ENCODE measurements around the gene BATF2. TPM values are rescaled to one million over a fixed set of nuclear protein-coding genes. Genes with fewer than 3 reads are reported as not detected.
A peak's percentile ranks its signal among the peaks of the same experiment; 100 is the strongest.
"Not testable (repeated sequence)": the region's sequence is repeated elsewhere in the genome, so short reads cannot be mapped to it uniquely, and the experiment has no call there.

BATF2 gene
- total and polyA plus RNA-seq, 9 of the 15 experiments (the other 6 are each of a cell fraction or from before 2014, with no cell fraction given) = 1.7 to 8.9 (median 6.4) TPM

DNA sequence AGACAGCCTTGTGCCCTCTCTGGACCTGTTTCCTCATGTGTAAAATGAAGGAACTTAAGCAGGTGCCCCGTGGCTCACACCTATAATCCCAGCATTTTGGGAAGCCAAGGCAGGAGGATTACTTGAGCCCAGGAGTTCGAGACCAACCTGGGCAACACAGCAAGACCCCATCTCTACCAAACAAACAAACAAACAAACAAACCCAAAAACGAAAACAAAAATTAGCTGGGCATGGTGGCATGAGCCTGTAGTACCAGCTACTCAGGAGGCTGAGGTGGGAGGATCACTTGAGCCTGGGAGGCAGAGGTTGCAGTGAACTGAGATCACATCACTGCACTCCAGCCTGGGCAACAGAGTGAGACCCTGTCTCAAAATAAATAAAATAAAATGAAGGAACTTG is 7.2 kb upstream of the BATF2 start:
- H3K27me3 ChIP-seq (ENCODE audit: control insufficient read depth in 2 of 2, insufficient read depth in 2 of 2, low read length in 2 of 2); ATAC-seq; H3K27ac ChIP-seq (ENCODE audit: extremely low read depth, low read depth, low read length); H3K9me3 ChIP-seq (replicated peaks; ENCODE audit: control insufficient read depth, insufficient read depth, low read depth, low read length); DNase-seq (ENCODE audit: extremely low read depth in 1 of 4, low spot score in 3 of 4); BruUV-seq (replicated peaks); CTCF ChIA-PET (ENCODE audit: low intra/inter-chr PET ratio); H4K20me1 ChIP-seq (replicated peaks; ENCODE audit: control insufficient read depth, insufficient read depth, low read length); H2AFZ ChIP-seq (ENCODE audit: low read depth, low read length); H3K4me2 ChIP-seq (ENCODE audit: insufficient read depth, low read length); H3K36me3 ChIP-seq (ENCODE audit: control insufficient read depth, insufficient read depth, low read length); H3K4me1 ChIP-seq (replicated peaks in 1 of 2; ENCODE audit: control insufficient read depth in 2 of 2, insufficient read depth in 2 of 2, low read length in 2 of 2); H3K9me1 ChIP-seq (ENCODE audit: control insufficient read depth, insufficient read depth, low read length); FAIRE-seq; H3K4me3 ChIP-seq; intact Hi-C loops (cut with micrococcal nuclease); H3K79me2 ChIP-seq (ENCODE audit: control insufficient read depth, insufficient read depth, low read length); in situ Hi-C loops (cut with MboI); H3K9ac ChIP-seq (ENCODE audit: insufficient read depth in 1 of 2, low read depth in 2 of 2, low read length in 2 of 2): not testable (repeated sequence)
- WGBS (ENCODE audit: insufficient coverage, low coverage, missing lambda C conversion rate) = 7% methylated on average over 3 of the region's 3 CpGs
- POLR2A ChIA-PET = interaction anchor here (0.7 kb wide), 1 partner anchor 153 kb away, joined by 4 read pairs; no protein-coding TSS in a partner anchor
- peak; percentile 57 for TF ChIP-seq ZNF121 (CRISPR knock-in tag; conservative IDR thresholded peaks at IDR 0.05)

DNA sequence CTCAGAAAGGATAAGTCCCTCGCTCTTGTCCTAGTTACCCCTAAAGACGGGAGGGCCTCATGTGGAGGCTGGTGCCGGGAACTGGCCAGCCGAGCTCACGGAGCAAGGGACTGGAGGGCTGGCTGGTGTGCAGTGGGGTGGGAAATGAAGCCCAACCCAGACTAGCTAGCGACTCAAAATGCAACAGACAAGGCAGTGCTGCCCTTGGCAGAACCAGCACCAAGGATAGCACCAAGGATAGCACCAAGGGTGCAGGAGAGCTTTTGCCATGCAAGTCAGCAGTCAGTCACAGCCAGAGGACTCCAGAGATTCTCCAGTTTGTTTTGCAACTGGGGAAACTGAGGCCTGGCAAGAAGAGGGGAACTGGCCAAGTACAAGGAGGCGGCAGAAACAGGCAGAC is 6.5 kb upstream of the BATF2 start:
- no peak for FAIRE-seq
- TF ChIP-seq, protein P1, sequence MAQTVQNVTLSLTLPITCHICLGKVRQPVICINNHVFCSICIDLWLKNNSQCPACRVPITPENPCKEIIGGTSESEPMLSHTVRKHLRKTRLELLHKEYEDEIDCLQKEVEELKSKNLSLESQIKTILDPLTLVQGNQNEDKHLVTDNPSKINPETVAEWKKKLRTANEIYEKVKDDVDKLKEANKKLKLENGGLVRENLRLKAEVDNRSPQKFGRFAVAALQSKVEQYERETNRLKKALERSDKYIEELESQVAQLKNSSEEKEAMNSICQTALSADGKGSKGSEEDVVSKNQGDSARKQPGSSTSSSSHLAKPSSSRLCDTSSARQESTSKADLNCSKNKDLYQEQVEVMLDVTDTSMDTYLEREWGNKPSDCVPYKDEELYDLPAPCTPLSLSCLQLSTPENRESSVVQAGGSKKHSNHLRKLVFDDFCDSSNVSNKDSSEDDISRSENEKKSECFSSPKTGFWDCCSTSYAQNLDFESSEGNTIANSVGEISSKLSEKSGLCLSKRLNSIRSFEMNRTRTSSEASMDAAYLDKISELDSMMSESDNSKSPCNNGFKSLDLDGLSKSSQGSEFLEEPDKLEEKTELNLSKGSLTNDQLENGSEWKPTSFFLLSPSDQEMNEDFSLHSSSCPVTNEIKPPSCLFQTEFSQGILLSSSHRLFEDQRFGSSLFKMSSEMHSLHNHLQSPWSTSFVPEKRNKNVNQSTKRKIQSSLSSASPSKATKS (CRISPR knock-in tag; IDR thresholded peaks at IDR 0.05) = no peak
- TF ChIP-seq SIN3A (IDR thresholded peaks at IDR 0.05; ENCODE audit: borderline replicate concordance in 2 of 2, control insufficient read depth in 1 of 2, low read depth in 2 of 2, low read length in 2 of 2) (peak in 1 of 2 experiments; percentile 32; a peak in 1 of 4 replicates), RFX7 (CRISPR knock-in tag; IDR thresholded peaks at IDR 0.05) (no peak), CHD4 (IDR thresholded peaks at IDR 0.05; ENCODE audit: insufficient read depth, insufficient replicate concordance, low read depth, low read length, poor library complexity, severe bottlenecking) (no peak), TEAD2 (tag; IDR thresholded peaks at IDR 0.05) (no peak), TGIF2 (CRISPR knock-in tag; IDR thresholded peaks at IDR 0.05) (no peak), ZFP1 (CRISPR knock-in tag; IDR thresholded peaks at IDR 0.05) (no peak), RBM34 (IDR thresholded peaks at IDR 0.05; ENCODE audit: borderline replicate concordance, insufficient read depth, low read length) (no peak)

More for the DNA sequence above, 6.5 kb upstream of the BATF2 start:
- H3K27ac ChIP-seq (ENCODE audit: extremely low read depth, low read depth, low read length) = no peak overlapping the region
- intact Hi-C loops (cut with micrococcal nuclease) (no loop called here), in situ Hi-C loops (cut with MboI) (no loop called here)
- H4K20me1 ChIP-seq (replicated peaks; ENCODE audit: control insufficient read depth, insufficient read depth, low read length) = no peaks in the 10 kb centered on the region
- peaks cover 14 to 15% of the 10 kb centered on the region in 2 experiments; a peak in 4 of 5 replicates for H3K4me1 ChIP-seq (replicated peaks in 1 of 2; ENCODE audit: control insufficient read depth in 2 of 2, insufficient read depth in 2 of 2, low read length in 2 of 2)
- CTCF ChIA-PET (ENCODE audit: low intra/inter-chr PET ratio) = no interaction called here
- peak overlapping the region in 1 of 2 experiments; percentile 65; a peak in 1 of 4 replicates for H3K9ac ChIP-seq (ENCODE audit: insufficient read depth in 1 of 2, low read depth in 2 of 2, low read length in 2 of 2)
- H2AFZ ChIP-seq (ENCODE audit: low read depth, low read length) = no peak overlapping the region
- H3K4me2 ChIP-seq (ENCODE audit: insufficient read depth, low read length) = no peak overlapping the region
- no peaks in the 10 kb centered on the region for H3K27me3 ChIP-seq (ENCODE audit: control insufficient read depth in 2 of 2, insufficient read depth in 2 of 2, low read length in 2 of 2)
- H3K9me1 ChIP-seq (ENCODE audit: control insufficient read depth, insufficient read depth, low read length) = no peaks in the 10 kb centered on the region
- 56% methylated on average over 7 of the region's 7 CpGs for WGBS (ENCODE audit: insufficient coverage, low coverage, missing lambda C conversion rate)
- H3K9me3 ChIP-seq (replicated peaks; ENCODE audit: control insufficient read depth, insufficient read depth, low read depth, low read length) = no peaks in the 10 kb centered on the region
- ATAC-seq (no peak), DNase-seq (ENCODE audit: extremely low read depth in 1 of 4, low spot score in 3 of 4) (no peak)
- no peak overlapping the region for H3K4me3 ChIP-seq
- H3K36me3 ChIP-seq (ENCODE audit: control insufficient read depth, insufficient read depth, low read length) = no peaks in the 10 kb centered on the region
- POLR2A ChIA-PET = interaction anchor here (1.5 to 1.6 kb wide), 2 partner anchors 9 to 11 kb away, joined by 5 to 8 read pairs; partner anchors contain the start of gene ARL2
- BruUV-seq (replicated peaks) = no TSS peak
- no peaks in the 10 kb centered on the region for H3K79me2 ChIP-seq (ENCODE audit: control insufficient read depth, insufficient read depth, low read length)
